ENCODE data around the gene CHN2. TPM values are rescaled to one million over a fixed set of nuclear protein-coding genes. Genes with fewer than 3 reads are reported as not detected.
A peak's percentile ranks its signal among the peaks of the same experiment; 100 is the strongest.

Gene CHN2
- total and polyA plus RNA-seq, 10 donors, result 4.2 to 52.0 (median 28.5) TPM

GRCh38 chr7:29236071-29236580 is 41.6 kb downstream of the CHN2 start:
- H3K4me3 ChIP-seq, result no peak overlapping the region
- WGBS, 5 donors, result 89 to 100% (median 94%) methylated on average over 1 of the region's 1 CpG
- intact Hi-C loops (cut with DNase I; ENCODE audit: low total_unique reads), result no loop called here
- no peaks in the 10 kb centered on the region for H3K9me3 ChIP-seq
- H3K27ac ChIP-seq, result no peak overlapping the region
- no peak for DNase-seq
- TF ChIP-seq POLR2AphosphoS5 (IDR thresholded peaks at IDR 0.05) (no peak), POLR2A (IDR thresholded peaks at IDR 0.05) (no peak)
- TF ChIP-seq, protein P1, sequence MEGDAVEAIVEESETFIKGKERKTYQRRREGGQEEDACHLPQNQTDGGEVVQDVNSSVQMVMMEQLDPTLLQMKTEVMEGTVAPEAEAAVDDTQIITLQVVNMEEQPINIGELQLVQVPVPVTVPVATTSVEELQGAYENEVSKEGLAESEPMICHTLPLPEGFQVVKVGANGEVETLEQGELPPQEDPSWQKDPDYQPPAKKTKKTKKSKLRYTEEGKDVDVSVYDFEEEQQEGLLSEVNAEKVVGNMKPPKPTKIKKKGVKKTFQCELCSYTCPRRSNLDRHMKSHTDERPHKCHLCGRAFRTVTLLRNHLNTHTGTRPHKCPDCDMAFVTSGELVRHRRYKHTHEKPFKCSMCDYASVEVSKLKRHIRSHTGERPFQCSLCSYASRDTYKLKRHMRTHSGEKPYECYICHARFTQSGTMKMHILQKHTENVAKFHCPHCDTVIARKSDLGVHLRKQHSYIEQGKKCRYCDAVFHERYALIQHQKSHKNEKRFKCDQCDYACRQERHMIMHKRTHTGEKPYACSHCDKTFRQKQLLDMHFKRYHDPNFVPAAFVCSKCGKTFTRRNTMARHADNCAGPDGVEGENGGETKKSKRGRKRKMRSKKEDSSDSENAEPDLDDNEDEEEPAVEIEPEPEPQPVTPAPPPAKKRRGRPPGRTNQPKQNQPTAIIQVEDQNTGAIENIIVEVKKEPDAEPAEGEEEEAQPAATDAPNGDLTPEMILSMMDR (IDR thresholded peaks at IDR 0.05 in 8 of 11, conservative IDR thresholded peaks at IDR 0.05 in 3 of 11), result no peak
- no peaks in the 10 kb centered on the region for H3K36me3 ChIP-seq
- H3K4me1 ChIP-seq, result no peaks in the 10 kb centered on the region
- H3K27me3 ChIP-seq (replicated peaks in 1 of 7), result no peaks in the 10 kb centered on the region

GRCh38 chr7:29236649-29237048 is 42.1 kb downstream of the CHN2 start:
- H3K4me1 ChIP-seq, result no peaks in the 10 kb centered on the region
- intact Hi-C loops (cut with DNase I; ENCODE audit: low total_unique reads), result no loop called here
- H3K4me3 ChIP-seq, result no peak overlapping the region
- H3K27me3 ChIP-seq (replicated peaks in 1 of 7), result no peaks in the 10 kb centered on the region
- no peak for TF ChIP-seq POLR2A (IDR thresholded peaks at IDR 0.05)
- H3K36me3 ChIP-seq, result no peaks in the 10 kb centered on the region
- DNase-seq, result no peak
- H3K27ac ChIP-seq, result no peak overlapping the region
- no peaks in the 10 kb centered on the region for H3K9me3 ChIP-seq

- TF ChIP-seq, protein P1 (IDR thresholded peaks at IDR 0.05 in 8 of 11, conservative IDR thresholded peaks at IDR 0.05 in 3 of 11), result no peak
- TF ChIP-seq POLR2AphosphoS5 (IDR thresholded peaks at IDR 0.05) (no peak), POLR2A (IDR thresholded peaks at IDR 0.05) (no peak)
- no peak overlapping the region for H3K27ac ChIP-seq
- WGBS, 5 donors, result 83 to 96% (median 91%) methylated on average over 3 of the region's 3 CpGs
- H3K4me1 ChIP-seq, result no peaks in the 10 kb centered on the region
- no peak for DNase-seq
- H3K27me3 ChIP-seq (replicated peaks in 1 of 7), result no peaks in the 10 kb centered on the region
- intact Hi-C loops (cut with DNase I; ENCODE audit: low total_unique reads), result no loop called here
- no peaks in the 10 kb centered on the region for H3K36me3 ChIP-seq
- H3K4me3 ChIP-seq, result no peak overlapping the region
- H3K9me3 ChIP-seq, result no peaks in the 10 kb centered on the region
Measured at GRCh38 chr7:29237489-29237888, 42.9 kb downstream of the CHN2 start.

- Histone ChIP-seq H3K27me3 (replicated peaks in 1 of 7) (no peaks in the 10 kb centered on the region), H3K4me3 (no peak overlapping the region), H3K4me1 (peaks cover 0 to 17% (median 10%) of the 10 kb centered on the region in 6 donors), H3K27ac (no peak overlapping the region), H3K9me3 (no peaks in the 10 kb centered on the region), H3K36me3 (no peaks in the 10 kb centered on the region)
- intact Hi-C loops (cut with DNase I; ENCODE audit: low total_unique reads), result no loop called here
- DNase-seq, result no peak
- TF ChIP-seq POLR2A (IDR thresholded peaks at IDR 0.05) (no peak), POLR2AphosphoS5 (IDR thresholded peaks at IDR 0.05) (no peak)
- TF ChIP-seq, protein P1 (IDR thresholded peaks at IDR 0.05 in 8 of 11, conservative IDR thresholded peaks at IDR 0.05 in 3 of 11), result peak in 7 of 11 experiments; percentile 24 to 53 (median 43)
- WGBS, 5 donors, result 71 to 87% (median 79%) methylated on average over 1 of the region's 1 CpG
Measured at GRCh38 chr7:29239638-29240037, 45.1 kb downstream of the CHN2 start.

DNA sequence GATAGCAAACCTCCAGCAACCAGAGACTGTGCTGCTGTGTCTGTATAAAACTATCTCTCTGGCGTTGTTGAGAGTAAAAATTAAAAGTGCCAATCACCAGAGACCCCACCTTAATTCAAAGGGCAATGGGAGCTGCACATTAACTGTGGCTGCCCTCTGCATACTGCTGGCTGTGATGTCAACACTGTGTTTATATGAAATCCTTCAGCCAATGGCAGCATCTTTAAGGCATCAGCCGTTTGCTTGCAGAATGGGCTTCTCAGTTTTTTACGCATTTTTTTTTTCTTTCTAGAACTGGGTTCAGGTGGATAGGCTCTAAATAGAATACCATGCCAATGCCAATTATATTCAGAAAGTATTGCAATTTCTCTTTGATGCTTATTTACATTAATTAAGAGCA is 47.7 kb downstream of the CHN2 start:
- Histone ChIP-seq H3K4me3 (no peak overlapping the region), H3K27ac (no peak overlapping the region), H3K36me3 (no peaks in the 10 kb centered on the region), H3K27me3 (replicated peaks in 1 of 7) (no peaks in the 10 kb centered on the region), H3K9me3 (no peaks in the 10 kb centered on the region), H3K4me1 (peaks cover 0 to 34% (median 16%) of the 10 kb centered on the region in 6 donors)
- 74 to 90% (median 88%) methylated on average over 3 of the region's 3 CpGs for WGBS, 5 donors
- intact Hi-C loops (cut with DNase I; ENCODE audit: low total_unique reads), result no loop called here
- TF ChIP-seq, protein P1 (IDR thresholded peaks at IDR 0.05 in 8 of 11, conservative IDR thresholded peaks at IDR 0.05 in 3 of 11), result no peak
- TF ChIP-seq POLR2AphosphoS5 (IDR thresholded peaks at IDR 0.05) (no peak), POLR2A (IDR thresholded peaks at IDR 0.05) (no peak)
- no peak for DNase-seq

All from spleen (tissue), 11 donors.